ENCODE measurements around the gene C1QTNF4.
"Not testable (repeated sequence)": the region's sequence is repeated elsewhere in the genome, so short reads cannot be mapped to it uniquely, and the experiment has no call there.

The C1QTNF4 gene

DNA sequence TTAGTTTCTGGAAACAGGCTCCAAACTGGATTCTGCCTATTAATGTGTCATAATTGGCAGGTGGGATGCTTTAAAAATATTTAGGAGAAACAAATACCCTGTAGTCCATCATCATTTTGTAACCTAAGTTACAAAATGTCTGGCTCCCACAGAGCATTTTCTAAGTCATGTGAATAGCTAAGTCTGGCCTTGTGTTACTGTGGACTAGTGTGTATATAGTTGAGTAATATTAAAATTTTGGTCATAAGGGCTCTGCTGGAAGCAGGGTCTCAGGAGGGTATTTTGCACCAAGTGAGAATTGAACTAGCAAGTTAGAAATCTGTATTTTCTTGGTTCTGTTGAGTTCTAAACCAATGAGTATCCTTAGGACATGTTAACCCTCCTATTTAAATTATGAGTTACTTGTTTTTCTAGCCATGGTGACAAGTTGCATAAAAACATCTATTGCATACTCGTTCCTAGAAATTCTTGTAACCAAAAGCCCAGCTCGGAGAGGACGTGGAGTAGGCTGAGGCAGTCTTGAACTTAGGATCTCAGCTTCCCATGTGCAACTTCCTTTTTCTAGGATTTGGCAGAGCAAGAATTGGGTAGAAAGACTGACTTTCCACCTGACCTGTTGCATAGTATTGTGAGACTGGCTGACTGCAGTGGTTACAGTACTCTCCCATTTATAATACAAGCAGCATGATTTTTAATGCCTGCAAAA, 23.4 kb downstream of the C1QTNF4 start:
- no peak for DNase-seq (ENCODE audit: low read depth)
- TF ChIP-seq, protein P1, sequence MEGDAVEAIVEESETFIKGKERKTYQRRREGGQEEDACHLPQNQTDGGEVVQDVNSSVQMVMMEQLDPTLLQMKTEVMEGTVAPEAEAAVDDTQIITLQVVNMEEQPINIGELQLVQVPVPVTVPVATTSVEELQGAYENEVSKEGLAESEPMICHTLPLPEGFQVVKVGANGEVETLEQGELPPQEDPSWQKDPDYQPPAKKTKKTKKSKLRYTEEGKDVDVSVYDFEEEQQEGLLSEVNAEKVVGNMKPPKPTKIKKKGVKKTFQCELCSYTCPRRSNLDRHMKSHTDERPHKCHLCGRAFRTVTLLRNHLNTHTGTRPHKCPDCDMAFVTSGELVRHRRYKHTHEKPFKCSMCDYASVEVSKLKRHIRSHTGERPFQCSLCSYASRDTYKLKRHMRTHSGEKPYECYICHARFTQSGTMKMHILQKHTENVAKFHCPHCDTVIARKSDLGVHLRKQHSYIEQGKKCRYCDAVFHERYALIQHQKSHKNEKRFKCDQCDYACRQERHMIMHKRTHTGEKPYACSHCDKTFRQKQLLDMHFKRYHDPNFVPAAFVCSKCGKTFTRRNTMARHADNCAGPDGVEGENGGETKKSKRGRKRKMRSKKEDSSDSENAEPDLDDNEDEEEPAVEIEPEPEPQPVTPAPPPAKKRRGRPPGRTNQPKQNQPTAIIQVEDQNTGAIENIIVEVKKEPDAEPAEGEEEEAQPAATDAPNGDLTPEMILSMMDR (IDR thresholded peaks at IDR 0.05; ENCODE audit: low read depth, low read length) = no peak
- TF ChIP-seq MYC (IDR thresholded peaks at IDR 0.05; ENCODE audit: low read depth, low read length) (no peak), POLR2A (IDR thresholded peaks at IDR 0.05; ENCODE audit: extremely low read depth, insufficient read length) (no peak)
- TF ChIP-seq, protein P2, sequence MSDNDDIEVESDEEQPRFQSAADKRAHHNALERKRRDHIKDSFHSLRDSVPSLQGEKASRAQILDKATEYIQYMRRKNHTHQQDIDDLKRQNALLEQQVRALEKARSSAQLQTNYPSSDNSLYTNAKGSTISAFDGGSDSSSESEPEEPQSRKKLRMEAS (IDR thresholded peaks at IDR 0.05; ENCODE audit: low read depth, low read length) = no peak
- H3K4me3 ChIP-seq (ENCODE audit: low read depth, low read length) = no peak overlapping the region

DNA sequence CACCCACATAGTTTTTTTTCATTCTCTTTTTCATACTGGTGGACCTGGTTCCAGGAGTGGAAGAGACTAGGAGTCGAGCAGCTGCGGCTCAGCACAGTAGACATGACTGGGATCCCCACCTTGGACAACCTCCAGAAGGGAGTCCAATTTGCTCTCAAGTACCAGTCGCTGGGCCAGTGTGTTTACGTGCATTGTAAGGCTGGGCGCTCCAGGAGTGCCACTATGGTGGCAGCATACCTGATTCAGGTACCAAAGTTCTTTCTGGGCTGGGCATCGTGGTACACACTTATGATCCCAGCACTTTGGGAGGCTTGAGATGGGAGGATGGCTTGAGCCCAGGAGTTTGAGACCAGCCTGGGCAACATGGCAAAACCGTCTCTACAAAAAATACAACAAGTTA, 24.6 kb downstream of the C1QTNF4 start:
- TF ChIP-seq MYC (IDR thresholded peaks at IDR 0.05; ENCODE audit: low read depth, low read length) = no peak
- TF ChIP-seq, protein P2 (IDR thresholded peaks at IDR 0.05; ENCODE audit: low read depth, low read length) = no peak
- no peak for TF ChIP-seq POLR2A (IDR thresholded peaks at IDR 0.05; ENCODE audit: extremely low read depth, insufficient read length)
- TF ChIP-seq, protein P1 (IDR thresholded peaks at IDR 0.05; ENCODE audit: low read depth, low read length) = no peak
- no peak for DNase-seq (ENCODE audit: low read depth)

DNA sequence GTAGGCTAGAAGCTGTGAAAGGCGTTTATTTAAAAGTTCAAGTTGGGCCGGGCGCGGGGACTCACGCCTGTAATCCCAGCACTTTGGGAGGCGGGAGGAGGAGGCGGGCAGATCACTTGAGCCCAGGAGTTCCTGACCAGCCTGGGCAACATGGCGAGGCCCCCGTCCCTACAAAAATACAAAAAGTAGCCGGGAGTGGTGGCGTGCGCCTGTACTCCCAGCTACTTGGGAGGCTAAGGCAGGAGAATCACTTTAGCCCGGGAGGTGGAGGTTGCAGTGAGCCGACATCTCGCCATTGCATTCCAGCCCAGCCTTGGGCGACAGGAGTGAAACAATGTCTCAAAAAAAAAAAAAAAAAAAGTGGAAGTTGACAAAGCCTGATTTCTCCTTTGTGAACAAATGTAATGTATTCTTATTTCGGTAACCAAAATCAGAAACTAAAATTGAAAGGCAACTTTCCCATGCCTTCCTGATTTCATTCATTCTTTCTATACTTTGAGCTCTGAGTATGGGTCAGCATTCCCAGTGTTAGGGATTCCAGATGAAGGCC, 28.0 kb downstream of the C1QTNF4 start:
- peak; percentile 46 for DNase-seq (ENCODE audit: low read depth)
- TF ChIP-seq, protein P2 (IDR thresholded peaks at IDR 0.05; ENCODE audit: low read depth, low read length) = no peak
- TF ChIP-seq MYC (IDR thresholded peaks at IDR 0.05; ENCODE audit: low read depth, low read length) = no peak
- no peak for TF ChIP-seq POLR2A (IDR thresholded peaks at IDR 0.05; ENCODE audit: extremely low read depth, insufficient read length)
- TF ChIP-seq, protein P1 (IDR thresholded peaks at IDR 0.05; ENCODE audit: low read depth, low read length) = no peak
- peak overlapping the region; percentile 88 for H3K4me3 ChIP-seq (ENCODE audit: low read depth, low read length)

More for the DNA sequence above, 24.6 kb downstream of the C1QTNF4 start:
- no peak overlapping the region for H3K4me3 ChIP-seq (ENCODE audit: low read depth, low read length)

DNA sequence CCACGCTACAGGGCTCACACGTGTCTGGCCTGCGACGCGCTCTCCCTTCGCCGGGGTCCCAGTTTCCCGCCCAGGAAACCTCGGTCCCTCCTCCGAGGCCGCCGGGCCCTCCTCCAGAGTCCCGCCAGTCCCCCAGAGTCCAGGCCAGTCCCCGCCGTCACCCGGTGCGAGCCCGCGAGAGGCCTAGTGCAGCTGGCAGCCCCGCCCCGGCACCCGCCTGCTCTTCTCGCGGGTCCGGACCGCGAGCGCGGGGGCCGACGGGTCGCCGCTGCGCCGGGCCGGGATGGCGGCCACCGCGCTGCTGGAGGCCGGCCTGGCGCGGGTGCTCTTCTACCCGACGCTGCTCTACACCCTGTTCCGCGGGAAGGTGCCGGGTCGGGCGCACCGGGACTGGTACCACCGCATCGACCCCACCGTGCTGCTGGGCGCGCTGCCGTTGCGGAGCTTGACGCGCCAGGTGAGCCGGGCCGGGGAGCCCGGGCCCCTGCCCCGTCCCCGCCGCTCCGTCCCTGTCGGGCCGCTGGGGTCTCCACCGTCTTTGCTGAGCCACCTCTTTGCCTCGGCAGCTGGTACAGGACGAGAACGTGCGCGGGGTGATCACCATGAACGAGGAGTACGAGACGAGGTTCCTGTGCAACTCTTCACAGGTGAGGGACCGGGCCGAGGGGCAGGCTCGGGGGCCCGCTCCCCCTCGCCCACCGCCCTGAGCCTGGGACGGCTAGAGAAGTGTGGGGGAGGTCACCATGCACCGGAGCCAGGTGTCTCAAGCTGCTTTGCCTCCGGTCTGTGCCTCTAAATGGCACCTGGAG, 28.7 kb downstream of the C1QTNF4 start, which contains the start of gene PTPMT1:
TSS of gene PTPMT1 (plus strand) at position 260 of the 809 bp plus-strand sequence. CDS start at position 284, 24 bp downstream.
- H3K4me3 ChIP-seq (ENCODE audit: low read depth, low read length) = peak within 1 kb of the TSS; percentile 88
- DNase-seq (ENCODE audit: low read depth) = peak; percentile 90
- TF ChIP-seq MYC (IDR thresholded peaks at IDR 0.05; ENCODE audit: low read depth, low read length) (peak; percentile 74), POLR2A (IDR thresholded peaks at IDR 0.05; ENCODE audit: extremely low read depth, insufficient read length) (peak; percentile 84)
- TF ChIP-seq, protein P2 (IDR thresholded peaks at IDR 0.05; ENCODE audit: low read depth, low read length) = peak; percentile 72
- TF ChIP-seq, protein P1 (IDR thresholded peaks at IDR 0.05; ENCODE audit: low read depth, low read length) = no peak

DNA sequence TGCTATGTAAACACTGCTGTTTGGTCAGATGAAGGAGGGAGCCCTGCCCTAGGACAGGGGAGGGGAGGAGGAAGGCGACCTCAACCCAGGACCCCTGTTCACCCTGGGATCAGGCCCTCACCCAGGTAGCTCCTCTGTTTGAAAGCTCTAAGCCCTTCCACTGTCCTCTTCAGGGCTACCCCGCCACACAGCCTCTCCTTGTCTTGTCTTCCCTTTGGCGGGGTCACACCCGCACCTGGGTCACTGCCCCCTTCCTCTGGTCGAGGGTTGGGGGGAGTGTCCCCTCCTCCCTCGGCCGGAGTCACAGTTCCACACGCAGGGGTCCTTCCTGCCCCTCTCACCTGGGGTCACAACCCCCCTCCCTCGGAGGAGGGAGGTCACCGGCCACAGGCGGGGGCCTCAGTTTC, 29.3 kb downstream of the C1QTNF4 start:
- no peak for DNase-seq (ENCODE audit: low read depth)
- TF ChIP-seq, protein P1 (IDR thresholded peaks at IDR 0.05; ENCODE audit: low read depth, low read length) = no peak
- TF ChIP-seq POLR2A (IDR thresholded peaks at IDR 0.05; ENCODE audit: extremely low read depth, insufficient read length) (no peak), MYC (IDR thresholded peaks at IDR 0.05; ENCODE audit: low read depth, low read length) (no peak)
- TF ChIP-seq, protein P2 (IDR thresholded peaks at IDR 0.05; ENCODE audit: low read depth, low read length) = no peak

DNA sequence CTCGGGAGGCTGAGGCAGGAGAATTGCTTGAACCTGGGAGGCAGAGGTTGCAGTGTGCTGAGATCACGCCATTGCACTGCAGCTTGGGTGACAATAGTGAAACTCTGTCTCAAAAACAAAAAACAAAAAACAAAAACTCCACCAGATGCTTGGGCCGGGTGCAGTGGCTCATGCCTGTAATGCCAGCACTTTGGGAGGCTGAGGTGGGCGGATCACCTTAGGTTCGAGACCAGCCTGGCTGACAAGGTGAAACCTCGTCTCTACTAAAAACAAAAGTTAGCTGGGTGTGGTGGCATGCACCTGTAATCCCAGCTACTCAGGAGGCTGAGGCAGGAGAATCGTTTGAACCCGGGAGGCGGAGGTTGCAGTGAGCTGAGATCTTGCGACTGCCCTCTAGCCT, 29.8 kb downstream of the C1QTNF4 start:
- not testable (repeated sequence) for DNase-seq (ENCODE audit: low read depth)
- peak overlapping the region; percentile 60 for H3K4me3 ChIP-seq (ENCODE audit: low read depth, low read length)

More for the DNA sequence above, 29.3 kb downstream of the C1QTNF4 start:
- peak overlapping the region; percentile 60 for H3K4me3 ChIP-seq (ENCODE audit: low read depth, low read length)

DNA sequence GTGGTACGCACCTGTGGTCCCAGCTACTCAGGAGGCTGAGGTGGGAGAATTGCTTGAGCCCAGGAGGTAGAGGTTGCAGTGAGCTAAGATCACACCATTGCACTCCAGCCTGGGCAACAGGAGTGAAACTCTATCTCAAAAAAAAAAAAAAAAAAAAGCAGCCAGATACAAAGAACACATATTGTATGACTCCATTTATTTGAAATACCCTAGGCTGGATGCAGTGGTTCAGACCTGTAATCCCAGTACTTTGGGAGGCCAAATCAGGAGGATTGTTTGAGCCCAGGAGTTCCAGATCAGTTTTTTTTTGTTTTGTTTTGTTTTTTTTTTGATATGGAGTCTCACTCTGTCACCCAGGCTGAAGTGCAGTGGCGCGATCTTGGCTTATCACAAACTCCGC, 31.8 kb downstream of the C1QTNF4 start:
- not testable (repeated sequence) for DNase-seq (ENCODE audit: low read depth)

More for the DNA sequence above, 31.8 kb downstream of the C1QTNF4 start:
- not testable (repeated sequence) for H3K4me3 ChIP-seq (ENCODE audit: low read depth, low read length)

Data from NB4 (cell line).